HG02870 (cell line): ENCODE measurements around the gene SPATA12.
"Not testable (repeated sequence)": the region's sequence is repeated elsewhere in the genome, so short reads cannot be mapped to it uniquely, and the experiment has no call there.

Experiments
- ATAC-seq: cut with Tn5 transposase; IDR thresholded peaks from one replicate; pipeline ENCODE4 v1.9.1; 2021; ENCODE audit warnings: mild to moderate bottlenecking, moderate library complexity; ENCODE audit not compliant: unreplicated experiment

The SPATA12 gene

GRCh38 chr3:57082481-57082880 is 22.0 kb downstream of the SPATA12 start:
- no peak for ATAC-seq

- not testable (repeated sequence) for ATAC-seq
Measured at GRCh38 chr3:57083266-57083995, 23.0 kb downstream of the SPATA12 start.

GRCh38 chr3:57085211-57085610 is 24.7 kb downstream of the SPATA12 start:
- ATAC-seq = no peak

GRCh38 chr3:57086201-57086600 is 25.7 kb downstream of the SPATA12 start:
- ATAC-seq = no peak

- ATAC-seq = no peak
Measured at GRCh38 chr3:57087361-57088092, 27.1 kb downstream of the SPATA12 start.

- ATAC-seq = no peak
Measured at GRCh38 chr3:57088503-57088902, 28.0 kb downstream of the SPATA12 start.

- no peak for ATAC-seq
Measured at GRCh38 chr3:57089043-57089442, 28.6 kb downstream of the SPATA12 start.

GRCh38 chr3:57091521-57092273 is 31.2 kb downstream of the SPATA12 start:
- no peak for ATAC-seq

- ATAC-seq = no peak
Measured at GRCh38 chr3:57093489-57093888, 33.0 kb downstream of the SPATA12 start.

- no peak for ATAC-seq
Measured at GRCh38 chr3:57093971-57094535, 33.6 kb downstream of the SPATA12 start.

- no peak for ATAC-seq
Measured at GRCh38 chr3:57094575-57094974, 34.1 kb downstream of the SPATA12 start.

GRCh38 chr3:57095363-57095762 is 34.9 kb downstream of the SPATA12 start:
- ATAC-seq = no peak

GRCh38 chr3:57097536-57097935 is 37.1 kb downstream of the SPATA12 start:
- ATAC-seq = no peak

GRCh38 chr3:57098418-57099310 is 38.2 kb downstream of the SPATA12 start:
- ATAC-seq = no peak

GRCh38 chr3:57100046-57100695 is 39.7 kb downstream of the SPATA12 start:
- no peak for ATAC-seq

GRCh38 chr3:57105585-57105984 is 45.1 kb downstream of the SPATA12 start:
- no peak for ATAC-seq

GRCh38 chr3:57108684-57109083 is 48.2 kb downstream of the SPATA12 start:
- ATAC-seq = no peak

GRCh38 chr3:57109437-57110199 is 49.2 kb downstream of the SPATA12 start:
- ATAC-seq = no peak

- no peak for ATAC-seq
Measured at GRCh38 chr3:57110214-57110613, 49.8 kb downstream of the SPATA12 start.
